ENCODE results near the gene GNAI3.

The GNAI3 gene

GRCh38 chr1:109546311-109547109 is 1.9 kb upstream of the GNAI3 start:
- DNase-seq (ENCODE audit: low spot score) = peak; percentile 93

GRCh38 chr1:109547463-109548320 is 723 bp upstream of the GNAI3 start:
- no peak for DNase-seq (ENCODE audit: low spot score)

- DNase-seq (ENCODE audit: low spot score) = no peak
Observed at GRCh38 chr1:109556563-109556962, 8.1 kb downstream of the GNAI3 start.

- no peak for DNase-seq (ENCODE audit: low spot score)
Observed at GRCh38 chr1:109557520-109557919, 9.1 kb downstream of the GNAI3 start.

- no peak for DNase-seq (ENCODE audit: low spot score)
Observed at GRCh38 chr1:109559995-109560394, 11.6 kb downstream of the GNAI3 start.

- DNase-seq (ENCODE audit: low spot score) = no peak
Observed at GRCh38 chr1:109564194-109564878, 15.9 kb downstream of the GNAI3 start.

GRCh38 chr1:109565241-109565640 is 16.8 kb downstream of the GNAI3 start:
- no peak for DNase-seq (ENCODE audit: low spot score)

GRCh38 chr1:109566982-109567381 is 18.6 kb downstream of the GNAI3 start:
- DNase-seq (ENCODE audit: low spot score) = no peak

- no peak for DNase-seq (ENCODE audit: low spot score)
Observed at GRCh38 chr1:109567877-109568672, 19.7 kb downstream of the GNAI3 start.

GRCh38 chr1:109569323-109569722 is 20.9 kb downstream of the GNAI3 start:
- DNase-seq (ENCODE audit: low spot score) = no peak

GRCh38 chr1:109570414-109570813 is 22.0 kb downstream of the GNAI3 start:
- DNase-seq (ENCODE audit: low spot score) = peak; percentile 16

- no peak for DNase-seq (ENCODE audit: low spot score)
Observed at GRCh38 chr1:109573785-109574184, 25.4 kb downstream of the GNAI3 start.

- peak; percentile 16 for DNase-seq (ENCODE audit: low spot score)
Observed at GRCh38 chr1:109578947-109579443, 30.6 kb downstream of the GNAI3 start.

- DNase-seq (ENCODE audit: low spot score) = peak; percentile 50
Observed at GRCh38 chr1:109579491-109579890, 31.1 kb downstream of the GNAI3 start.

- DNase-seq (ENCODE audit: low spot score) = no peak
Observed at GRCh38 chr1:109582021-109582420, 33.6 kb downstream of the GNAI3 start.

- no peak for DNase-seq (ENCODE audit: low spot score)
Observed at GRCh38 chr1:109584766-109585165, 36.4 kb downstream of the GNAI3 start.

- no peak for DNase-seq (ENCODE audit: low spot score)
Observed at GRCh38 chr1:109586055-109586454, 37.6 kb downstream of the GNAI3 start.

GRCh38 chr1:109589177-109589576 is 40.8 kb downstream of the GNAI3 start:
- DNase-seq (ENCODE audit: low spot score) = no peak

GRCh38 chr1:109589679-109590078 is 41.3 kb downstream of the GNAI3 start:
- no peak for DNase-seq (ENCODE audit: low spot score)

- no peak for DNase-seq (ENCODE audit: low spot score)
Observed at GRCh38 chr1:109592916-109593315, 44.5 kb downstream of the GNAI3 start.

GRCh38 chr1:109595531-109595930 is 47.1 kb downstream of the GNAI3 start:
- peak; percentile 35 for DNase-seq (ENCODE audit: low spot score)

- DNase-seq (ENCODE audit: low spot score) = no peak
Observed at GRCh38 chr1:109598156-109598555, 49.7 kb downstream of the GNAI3 start.

All from GM03348 (cell line).